Bronchial epithelial cell (primary cell): ENCODE data around the gene CPNE5. TPM values are rescaled to one million over a fixed set of nuclear protein-coding genes. Genes with fewer than 3 reads are reported as not detected.
A peak's percentile ranks its signal among the peaks of the same experiment; 100 is the strongest.

Experiments used
- DNase-seq: peaks from one replicate; pipeline ENCODE4 v3.0.0-alpha.2; 2010; ENCODE audit warnings: low read depth
- FAIRE-seq: peaks from 2 replicates; lab custom pipeline; 2011; peaks lifted over from hg19 to GRCh38; lab: Jason Lieb, UNC
- H3K27me3 ChIP-seq: 2 replicates; pipeline ENCODE4 v1.5.1; 2011; ENCODE audit warnings: low read length; ENCODE audit not compliant: control insufficient read depth, insufficient read depth
- H3K36me3 ChIP-seq: 2 replicates; pipeline ENCODE4 v1.5.1; 2011; ENCODE audit warnings: low read length; ENCODE audit not compliant: control insufficient read depth, insufficient read depth
- H3K4me3 ChIP-seq: 2 replicates; pipeline ENCODE4 v1.5.1; 2011; ENCODE audit warnings: mild to moderate bottlenecking, low read depth, low read length, control low read depth
- total RNA-seq: library from RNA; depleted of rRNA; stranded (reverse); fragments of >200 nt; gene quantifications from 2 replicates; pipeline ENCODE4 v1.2.1, GENCODE V29; 2014
- TF ChIP-seq, protein P1 (sequence below): IDR thresholded peaks from 2 replicates; pipeline ENCODE4 v1.5.1; 2011; ENCODE audit warnings: mild to moderate bottlenecking, moderate library complexity, low read length, control low read depth, inconsistent platforms; ENCODE audit not compliant: insufficient read depth, severe bottlenecking

The CPNE5 gene
- total RNA-seq, 1 donor from 2014 or later = not detected

DNA sequence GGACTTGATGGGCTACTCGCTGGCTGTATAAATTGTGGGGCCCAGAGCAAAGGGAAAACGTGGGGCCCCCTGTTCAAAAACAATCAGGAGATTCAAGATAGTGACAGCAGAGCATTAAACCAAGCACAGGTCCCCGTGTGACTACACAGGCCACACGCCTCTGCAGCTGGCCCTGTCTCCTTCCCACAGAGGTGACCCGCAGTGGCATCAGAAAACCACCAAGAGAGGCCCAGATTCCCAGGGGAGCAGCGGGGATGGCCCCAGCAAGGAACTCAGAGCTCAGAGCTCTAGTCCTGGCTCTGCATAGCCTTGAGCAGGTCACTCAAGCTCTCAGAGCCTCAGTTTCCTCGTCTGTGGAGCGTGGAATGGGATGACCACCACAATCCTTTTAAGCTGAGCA is 57.6 kb downstream of the CPNE5 start:
- DNase-seq (no peak), FAIRE-seq (no peak)
- H3K27me3 ChIP-seq = no peaks in the 10 kb centered on the region
- TF ChIP-seq, protein P1, sequence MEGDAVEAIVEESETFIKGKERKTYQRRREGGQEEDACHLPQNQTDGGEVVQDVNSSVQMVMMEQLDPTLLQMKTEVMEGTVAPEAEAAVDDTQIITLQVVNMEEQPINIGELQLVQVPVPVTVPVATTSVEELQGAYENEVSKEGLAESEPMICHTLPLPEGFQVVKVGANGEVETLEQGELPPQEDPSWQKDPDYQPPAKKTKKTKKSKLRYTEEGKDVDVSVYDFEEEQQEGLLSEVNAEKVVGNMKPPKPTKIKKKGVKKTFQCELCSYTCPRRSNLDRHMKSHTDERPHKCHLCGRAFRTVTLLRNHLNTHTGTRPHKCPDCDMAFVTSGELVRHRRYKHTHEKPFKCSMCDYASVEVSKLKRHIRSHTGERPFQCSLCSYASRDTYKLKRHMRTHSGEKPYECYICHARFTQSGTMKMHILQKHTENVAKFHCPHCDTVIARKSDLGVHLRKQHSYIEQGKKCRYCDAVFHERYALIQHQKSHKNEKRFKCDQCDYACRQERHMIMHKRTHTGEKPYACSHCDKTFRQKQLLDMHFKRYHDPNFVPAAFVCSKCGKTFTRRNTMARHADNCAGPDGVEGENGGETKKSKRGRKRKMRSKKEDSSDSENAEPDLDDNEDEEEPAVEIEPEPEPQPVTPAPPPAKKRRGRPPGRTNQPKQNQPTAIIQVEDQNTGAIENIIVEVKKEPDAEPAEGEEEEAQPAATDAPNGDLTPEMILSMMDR = no peak
- H3K36me3 ChIP-seq = no peaks in the 10 kb centered on the region
- no peak overlapping the region for H3K4me3 ChIP-seq

DNA sequence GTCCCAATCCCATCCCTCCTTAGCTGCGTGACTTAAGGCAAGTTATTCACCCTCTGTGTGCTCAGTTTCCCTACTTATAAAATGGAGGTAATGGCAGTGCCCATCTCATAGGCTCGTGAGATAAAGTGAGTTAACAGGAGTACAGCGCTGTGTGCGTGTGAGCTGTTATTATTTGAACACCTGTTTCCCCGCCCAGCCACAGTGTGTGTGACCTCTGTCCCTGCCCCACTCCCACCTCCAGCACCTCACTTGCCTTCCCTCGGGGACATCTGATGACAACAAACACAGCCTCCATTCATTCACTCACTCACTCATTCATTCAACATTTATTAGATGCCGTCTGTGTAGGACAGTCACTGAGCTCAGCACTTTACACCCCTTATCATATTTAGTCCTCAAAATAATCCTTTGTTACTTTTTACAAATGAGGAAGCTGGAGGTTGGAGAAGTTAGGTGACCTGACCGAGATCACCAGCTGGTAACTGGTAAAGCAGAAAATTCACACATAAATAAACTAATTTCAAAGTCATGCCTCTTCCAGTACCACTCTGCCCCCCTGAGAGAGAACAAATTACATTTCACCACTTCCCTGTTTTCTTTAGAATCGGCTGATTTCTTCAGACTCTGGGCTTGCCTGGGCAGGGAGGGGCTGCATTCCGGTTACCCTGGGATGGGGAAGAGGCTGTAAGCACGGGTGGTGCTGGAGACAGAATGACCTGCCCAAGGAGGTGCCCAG is 58.6 kb downstream of the CPNE5 start:
- FAIRE-seq (no peak), DNase-seq (peak; percentile 21)
- Histone ChIP-seq H3K4me3 (no peak overlapping the region), H3K36me3 (no peaks in the 10 kb centered on the region), H3K27me3 (no peaks in the 10 kb centered on the region)
- TF ChIP-seq, protein P1 = no peak

DNA sequence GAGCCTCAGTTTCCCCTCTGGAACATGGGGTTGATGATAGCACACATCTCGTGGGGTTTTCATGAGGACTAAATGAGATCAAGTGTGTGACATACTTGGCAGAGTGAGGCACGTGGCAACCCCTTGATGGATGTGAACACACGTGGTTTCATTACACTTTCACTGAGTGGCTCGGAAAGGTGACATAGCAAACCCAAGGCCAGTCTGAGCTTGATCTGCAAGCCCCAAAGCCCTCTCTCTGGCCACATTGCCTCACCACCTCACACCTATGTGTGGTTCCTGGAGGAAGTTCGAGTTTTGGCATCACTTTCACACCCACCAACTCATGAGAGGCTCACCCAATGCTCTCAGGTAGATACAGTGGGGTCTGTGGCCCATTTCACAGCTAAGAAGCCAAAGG is 60.0 kb downstream of the CPNE5 start:
- H3K27me3 ChIP-seq = no peaks in the 10 kb centered on the region
- DNase-seq = no peak
- TF ChIP-seq, protein P1 = no peak
- no peaks in the 10 kb centered on the region for H3K36me3 ChIP-seq
- peak; percentile 95 for FAIRE-seq
- H3K4me3 ChIP-seq = no peak overlapping the region

DNA sequence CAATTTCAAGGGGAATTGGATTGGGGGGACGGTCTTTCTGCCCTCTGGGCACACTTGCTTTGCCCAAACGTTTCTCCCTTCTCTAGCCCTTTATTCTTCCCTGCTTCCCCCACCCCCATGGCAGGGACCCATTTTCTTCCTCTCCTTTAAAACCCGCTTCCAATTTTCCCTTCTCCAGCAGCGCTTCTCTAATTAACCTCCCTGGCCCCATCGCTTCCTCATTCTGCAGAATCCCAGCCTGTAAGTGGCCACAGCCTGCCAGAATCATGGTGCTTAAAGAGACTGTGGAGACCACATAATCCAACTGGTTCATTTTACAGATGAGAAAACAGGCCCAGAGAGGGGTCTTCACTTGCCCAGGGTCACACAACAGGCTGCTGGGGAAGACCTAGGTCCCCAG is 61.4 kb downstream of the CPNE5 start:
- no peaks in the 10 kb centered on the region for H3K27me3 ChIP-seq
- TF ChIP-seq, protein P1 = no peak
- FAIRE-seq = no peak
- no peaks in the 10 kb centered on the region for H3K36me3 ChIP-seq
- no peak for DNase-seq
- H3K4me3 ChIP-seq = no peak overlapping the region

DNA sequence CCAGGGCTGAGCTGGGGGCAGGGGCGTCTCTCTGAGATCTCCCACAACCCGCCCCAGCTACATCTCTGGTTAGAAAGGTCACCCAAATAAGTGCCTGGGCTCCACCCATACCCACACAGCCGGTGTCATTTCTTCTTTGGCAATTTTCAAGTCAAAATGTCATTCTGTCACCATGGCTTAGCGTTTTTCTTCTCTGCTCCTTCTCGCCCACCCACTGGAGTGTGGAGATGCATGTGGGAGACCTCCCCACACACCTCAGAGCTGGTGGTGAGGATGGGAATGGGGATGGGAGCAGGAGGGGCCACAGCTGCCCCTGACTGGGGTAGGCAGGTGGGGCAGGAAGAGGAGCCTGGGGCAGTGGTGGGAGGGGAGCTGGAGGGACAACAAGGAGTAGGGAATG is 63.1 kb downstream of the CPNE5 start:
- Histone ChIP-seq H3K27me3 (no peaks in the 10 kb centered on the region), H3K4me3 (no peak overlapping the region), H3K36me3 (no peaks in the 10 kb centered on the region)
- DNase-seq (no peak), FAIRE-seq (no peak)
- TF ChIP-seq, protein P1 = no peak

DNA sequence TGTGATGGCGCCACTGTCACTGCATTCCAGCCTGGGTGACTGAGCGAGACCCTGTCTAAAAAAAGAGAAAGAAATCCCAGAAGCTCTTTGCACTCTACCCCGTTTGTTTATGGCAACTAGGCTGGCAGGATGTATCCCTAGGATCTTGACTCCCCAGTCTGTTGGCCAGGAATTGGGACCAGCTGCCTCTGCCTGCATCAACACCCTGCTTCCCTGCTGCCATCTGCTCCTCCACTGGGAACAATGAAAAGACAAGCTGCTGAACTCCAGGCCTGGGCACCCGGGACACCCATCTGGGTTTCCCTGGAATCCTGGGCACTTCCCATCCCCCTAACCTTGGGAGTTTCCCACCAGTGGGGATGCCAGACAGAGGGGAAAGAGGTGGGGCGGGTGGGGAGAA is 64.9 kb downstream of the CPNE5 start:
- TF ChIP-seq, protein P1 = no peak
- H3K4me3 ChIP-seq = no peak overlapping the region

More for the DNA sequence above, 64.9 kb downstream of the CPNE5 start:
- no peak for DNase-seq
- Histone ChIP-seq H3K36me3 (no peaks in the 10 kb centered on the region), H3K27me3 (no peaks in the 10 kb centered on the region)
- no peak for FAIRE-seq
